Activated CD4-positive, CD25-positive, alpha-beta regulatory T cell treated with anti-CD3 and anti-CD28 coated beads, Interleukin-2, amount 50 U/mL, for 16 hours (primary cell): ENCODE data around the gene KCNK7.

ENCODE experiments used
- DNase-seq: peaks from one replicate; pipeline ENCODE4 v3.0.0-alpha.2; 2020; ENCODE audit warnings: low read depth, low spot score

The KCNK7 gene

GRCh38 chr11:65589444-65590239, 6.0 kb downstream of the KCNK7 start:
- no peak for DNase-seq

- no peak for DNase-seq
Observed at GRCh38 chr11:65588199-65589054, 7.2 kb downstream of the KCNK7 start.

GRCh38 chr11:65586676-65587075, 8.9 kb downstream of the KCNK7 start:
- no peak for DNase-seq

- no peak for DNase-seq
Observed at GRCh38 chr11:65586247-65586630, 9.4 kb downstream of the KCNK7 start.

GRCh38 chr11:65585396-65586246, 10.0 kb downstream of the KCNK7 start:
- DNase-seq, result no peak

GRCh38 chr11:65584723-65585171, 10.9 kb downstream of the KCNK7 start:
- no peak for DNase-seq

- no peak for DNase-seq
Observed at GRCh38 chr11:65584106-65584505, 11.5 kb downstream of the KCNK7 start.

GRCh38 chr11:65583589-65583988, 12.0 kb downstream of the KCNK7 start:
- DNase-seq, result no peak

- no peak for DNase-seq
Observed at GRCh38 chr11:65581928-65582327, 13.7 kb downstream of the KCNK7 start.

GRCh38 chr11:65580756-65581155, 14.8 kb downstream of the KCNK7 start:
- no peak for DNase-seq

- DNase-seq, result no peak
Observed at GRCh38 chr11:65580031-65580692, 15.4 kb downstream of the KCNK7 start.

GRCh38 chr11:65579291-65579690, 16.3 kb downstream of the KCNK7 start:
- DNase-seq, result no peak

GRCh38 chr11:65578667-65579066, 16.9 kb downstream of the KCNK7 start:
- DNase-seq, result no peak

GRCh38 chr11:65578134-65578533, 17.5 kb downstream of the KCNK7 start:
- no peak for DNase-seq

- no peak for DNase-seq
Observed at GRCh38 chr11:65577756-65578109, 17.9 kb downstream of the KCNK7 start.

- no peak for DNase-seq
Observed at GRCh38 chr11:65576867-65577755, 18.5 kb downstream of the KCNK7 start.

GRCh38 chr11:65576232-65576866, 19.3 kb downstream of the KCNK7 start:
- no peak for DNase-seq

GRCh38 chr11:65575568-65576231, 19.9 kb downstream of the KCNK7 start, which contains the start of gene EHBP1L1:
EHBP1L1 (plus strand) TSS chr11:65576053; CDS start chr11:65576303, 250 bp downstream.
- DNase-seq, result peak; percentile 48
